ENCODE measurements around the gene RNASEH2C.

GRCh38 chr11:65739022-65739421 is 18.4 kb upstream of the RNASEH2C start:
- TF ChIP-seq POLR2A (IDR thresholded peaks at IDR 0.05) (no peak), CTCF (IDR thresholded peaks at IDR 0.05) (no peak), EP300 (IDR thresholded peaks at IDR 0.05) (no peak)

Data from ovary (tissue), 3 donors.